CD14-positive monocyte (primary cell): ENCODE results near the gene COMT. TPM values are rescaled to one million over a fixed set of nuclear protein-coding genes. Genes with fewer than 3 reads are reported as not detected.

Experiments used
- DNase-seq, 3 donors: peaks; one replicate each; pipeline ENCODE4 v3.0.0-alpha.2; 2011 to 2022
- H2AFZ ChIP-seq: 2 replicates; pipeline ENCODE4 v1.6.0; 2012; ENCODE audit warnings: mild to moderate bottlenecking, low read depth, low read length, inconsistent platforms; ENCODE audit not compliant: insufficient read depth, poor library complexity, severe bottlenecking
- H3K27ac ChIP-seq, 2 donors: 1 replicate in 1 of 2; 2 replicates in 1 of 2; pipeline ENCODE4 v1.5.1; 2012 to 2013; ENCODE audit warnings: low read length in 2 of 2, control low read depth in 1 of 2, inconsistent platforms in 1 of 2, low read depth in 1 of 2, mild to moderate bottlenecking in 1 of 2
- H3K27me3 ChIP-seq, 2 donors: one replicate each; pipeline versions ENCODE4 v1.6.0 to v1.6.1; 2011 to 2013; ENCODE audit warnings: low read length in 2 of 2; ENCODE audit not compliant: control insufficient read depth in 2 of 2, insufficient read depth in 2 of 2
- H3K36me3 ChIP-seq, 2 donors: replicated peaks in 1 of 2; 1 replicate in 1 of 2; 2 replicates in 1 of 2; pipeline versions ENCODE4 v1.5.1 to v1.6.1; 2012 to 2013; ENCODE audit warnings: low read length in 2 of 2, control low read depth in 1 of 2, inconsistent platforms in 1 of 2, mild to moderate bottlenecking in 1 of 2; ENCODE audit not compliant: insufficient read depth in 2 of 2, control insufficient read depth in 1 of 2
- H3K4me1 ChIP-seq, 2 donors: 1 replicate in 1 of 2; 2 replicates in 1 of 2; pipeline versions ENCODE4 v1.5.1 to v1.6.1; 2012 to 2013; ENCODE audit warnings: low read length in 2 of 2, control low read depth in 1 of 2, inconsistent platforms in 1 of 2, mild to moderate bottlenecking in 1 of 2, moderate library complexity in 1 of 2; ENCODE audit not compliant: insufficient read depth in 2 of 2, control insufficient read depth in 1 of 2
- H3K4me2 ChIP-seq: replicated peaks from 2 replicates; pipeline ENCODE3; 2012; ENCODE audit warnings: low read length, moderate library complexity, mild to moderate bottlenecking; ENCODE audit not compliant: poor library complexity, severe bottlenecking; ENCODE audit errors: extremely low read depth
- H3K4me3 ChIP-seq, 3 experiments: fragments of 200-600 bp in 1 of 3; sonication (generic) in 1 of 3; replicated peaks in 1 of 3; 1 replicate in 2 of 3; 2 replicates in 1 of 3; pipeline ENCODE4 v1.5.1; 2011 to 2013; ENCODE audit warnings: low read length in 3 of 3, mild to moderate bottlenecking in 3 of 3, control low read depth in 2 of 3, low read depth in 2 of 3, inconsistent platforms in 1 of 3, moderate library complexity in 1 of 3
- H3K79me2 ChIP-seq: 2 replicates; pipeline ENCODE4 v1.6.0; 2012; ENCODE audit warnings: mild to moderate bottlenecking, control low read depth, inconsistent platforms, low read length, moderate library complexity; ENCODE audit not compliant: insufficient read depth
- H3K9ac ChIP-seq: 2 replicates; pipeline ENCODE4 v1.6.0; 2017; ENCODE audit warnings: low read length, mild to moderate bottlenecking; ENCODE audit not compliant: insufficient read depth, poor library complexity, severe bottlenecking
- H3K9me3 ChIP-seq, 2 donors: replicated peaks in 1 of 2; 1 replicate in 1 of 2; 2 replicates in 1 of 2; pipeline versions ENCODE4 v1.5.1 to v1.6.1; 2012 to 2013; ENCODE audit warnings: low read length in 2 of 2, control low read depth in 1 of 2; ENCODE audit not compliant: control insufficient read depth in 1 of 2, insufficient read depth in 1 of 2
- H4K20me1 ChIP-seq: 2 replicates; pipeline ENCODE4 v1.6.0; 2012; ENCODE audit warnings: mild to moderate bottlenecking, low read length, control low read depth, moderate library complexity; ENCODE audit not compliant: insufficient read depth
- H3K27ac Mint-ChIP-seq, 7 donors: one replicate each; pipeline ENCODE4 v1.8.0; 2020; ENCODE audit warnings: mild to moderate bottlenecking in 7 of 7, mixed read lengths in 7 of 7, moderate library complexity in 6 of 7, inconsistent platforms in 2 of 7
- H3K27me3 Mint-ChIP-seq, 3 donors: one replicate each; pipeline ENCODE4 v1.8.0; 2021 to 2022; ENCODE audit warnings: low read depth in 3 of 3, mild to moderate bottlenecking in 3 of 3, mixed read lengths in 3 of 3, moderate library complexity in 3 of 3, inconsistent platforms in 1 of 3
- H3K36me3 Mint-ChIP-seq, 2 donors: one replicate each; pipeline ENCODE4 v1.8.0; 2020; ENCODE audit warnings: mixed read lengths in 2 of 2, inconsistent platforms in 1 of 2, mild to moderate bottlenecking in 1 of 2
- H3K4me1 Mint-ChIP-seq: one replicate; pipeline ENCODE4 v1.8.0; 2020; ENCODE audit warnings: mild to moderate bottlenecking, mixed read lengths
- H3K4me3 Mint-ChIP-seq, 2 donors: one replicate each; pipeline ENCODE4 v1.8.0; 2020; ENCODE audit warnings: mild to moderate bottlenecking in 2 of 2, mixed read lengths in 2 of 2, moderate library complexity in 1 of 2
- H3K9me3 Mint-ChIP-seq, 7 donors: one replicate each; pipeline ENCODE4 v1.8.0; 2020 to 2022; ENCODE audit warnings: mixed read lengths in 7 of 7, mild to moderate bottlenecking in 6 of 7, moderate library complexity in 6 of 7, inconsistent platforms in 2 of 7
- CTCF ChIP-seq: fragments of 200-600 bp; IDR thresholded peaks from one replicate; pipeline ENCODE4 v1.8.0; 2022; ENCODE audit warnings: antibody characterized with exemption, mild to moderate bottlenecking
- WGBS: methylation state at CpG from one replicate; pipeline ENCODE4 v1.1.5; 2013; ENCODE audit warnings: missing lambda C conversion rate; ENCODE audit not compliant: insufficient coverage; 5-methylcytosine and 5-hydroxymethylcytosine counted together
- intact Hi-C, 2 donors: fragments of 100-400 bp; cut with micrococcal nuclease; formaldehyde crosslinking; loops; one replicate each; pipeline versions ENCODE4 v1.15.0 to v1.15.1; 2023
- polyA plus RNA-seq, 3 donors: library from polyadenylated mRNA; depleted of rRNA in 1 of 3; unstranded in 2 of 3; stranded (reverse) in 1 of 3; fragments of 300-500 nt in 2 of 3; fragments of >200 nt in 1 of 3; fragmentation: Illumina TruSeq in 2 of 3; gene quantifications; 1 replicate in 2 of 3; 2 replicates in 1 of 3; pipeline ENCODE4 v1.2.3, GENCODE V29; 2012 to 2021

Gene COMT
- polyA plus RNA-seq, 3 donors: 314 to 400 (median 329) TPM

- Histone ChIP-seq H3K4me2 (no peak overlapping the region), H3K36me3 (no peaks in the 10 kb centered on the region), H3K9ac (no peak overlapping the region), H3K79me2 (no peaks in the 10 kb centered on the region), H3K27ac (no peak overlapping the region), H4K20me1 (no peaks in the 10 kb centered on the region), H2AFZ (no peak overlapping the region), H3K4me1 (peaks cover 0 to under 1% of the 10 kb centered on the region in 2 donors), H3K27me3 (no peaks in the 10 kb centered on the region), H3K9me3 (no peaks in the 10 kb centered on the region), H3K4me3 (no peak overlapping the region)
- no peaks in the 10 kb centered on the region for H3K4me1 Mint-ChIP-seq
- peaks cover 0 to 3% (median 0%) of the 10 kb centered on the region in 7 donors for H3K9me3 Mint-ChIP-seq
- intact Hi-C loops: no loop called here
- H3K27ac Mint-ChIP-seq: no peak overlapping the region
- WGBS: 97% methylated on average over 19 of the region's 23 CpGs
- peaks cover 0 to 12% (median 0%) of the 10 kb centered on the region in 3 donors for H3K27me3 Mint-ChIP-seq
- no peak for TF ChIP-seq CTCF
- DNase-seq: no peak
- no peak overlapping the region for H3K4me3 Mint-ChIP-seq
- H3K36me3 Mint-ChIP-seq: no peaks in the 10 kb centered on the region
Observed at GRCh38 chr22:19991645-19992451, 50.3 kb downstream of the COMT start.

- Histone ChIP-seq H3K4me1 (no peaks in the 10 kb centered on the region), H3K27me3 (no peaks in the 10 kb centered on the region), H3K79me2 (no peaks in the 10 kb centered on the region), H2AFZ (no peak overlapping the region), H4K20me1 (no peaks in the 10 kb centered on the region), H3K4me3 (no peak overlapping the region), H3K36me3 (no peaks in the 10 kb centered on the region), H3K9ac (no peak overlapping the region), H3K27ac (no peak overlapping the region), H3K4me2 (no peak overlapping the region), H3K9me3 (no peaks in the 10 kb centered on the region)
- WGBS: 93% methylated on average over 5 of the region's 7 CpGs
- no peaks in the 10 kb centered on the region for H3K36me3 Mint-ChIP-seq
- no peak for TF ChIP-seq CTCF
- DNase-seq: no peak
- peaks cover 0 to 13% (median 0%) of the 10 kb centered on the region in 3 donors for H3K27me3 Mint-ChIP-seq
- no peaks in the 10 kb centered on the region for H3K4me1 Mint-ChIP-seq
- H3K27ac Mint-ChIP-seq: no peak overlapping the region
- intact Hi-C loops: no loop called here
- H3K9me3 Mint-ChIP-seq: peaks cover 0 to 2% (median 0%) of the 10 kb centered on the region in 7 donors
- H3K4me3 Mint-ChIP-seq: no peak overlapping the region
Observed at GRCh38 chr22:19992481-19992911, 50.9 kb downstream of the COMT start.
